KOPT-K1 (cell line): ENCODE results near the gene RAD51D.
A peak's percentile ranks its signal among the peaks of the same experiment; 100 is the strongest.
"Not testable (repeated sequence)": the region's sequence is repeated elsewhere in the genome, so short reads cannot be mapped to it uniquely, and the experiment has no call there.

Experiments used
- H3K27ac ChIP-seq: fragments of 200-600 bp; sonication (generic); 2 replicates; pipeline ENCODE4 v1.5.1; 2016; ENCODE audit warnings: antibody characterized with exemption, mild to moderate bottlenecking, low read depth, low read length; ENCODE audit not compliant: poor library complexity, severe bottlenecking
- H3K36me3 ChIP-seq: fragments of 200-600 bp; sonication (generic); 2 replicates; pipeline ENCODE4 v1.5.1; 2017; ENCODE audit warnings: antibody characterized with exemption, mild to moderate bottlenecking, low read length, moderate library complexity; ENCODE audit not compliant: insufficient read depth
- H3K9me3 ChIP-seq: fragments of 200-600 bp; sonication (generic); 2 replicates; pipeline ENCODE4 v1.5.1; 2017; ENCODE audit warnings: antibody characterized with exemption, low read length, mild to moderate bottlenecking; ENCODE audit not compliant: insufficient read depth, poor library complexity, severe bottlenecking

RAD51D gene

DNA sequence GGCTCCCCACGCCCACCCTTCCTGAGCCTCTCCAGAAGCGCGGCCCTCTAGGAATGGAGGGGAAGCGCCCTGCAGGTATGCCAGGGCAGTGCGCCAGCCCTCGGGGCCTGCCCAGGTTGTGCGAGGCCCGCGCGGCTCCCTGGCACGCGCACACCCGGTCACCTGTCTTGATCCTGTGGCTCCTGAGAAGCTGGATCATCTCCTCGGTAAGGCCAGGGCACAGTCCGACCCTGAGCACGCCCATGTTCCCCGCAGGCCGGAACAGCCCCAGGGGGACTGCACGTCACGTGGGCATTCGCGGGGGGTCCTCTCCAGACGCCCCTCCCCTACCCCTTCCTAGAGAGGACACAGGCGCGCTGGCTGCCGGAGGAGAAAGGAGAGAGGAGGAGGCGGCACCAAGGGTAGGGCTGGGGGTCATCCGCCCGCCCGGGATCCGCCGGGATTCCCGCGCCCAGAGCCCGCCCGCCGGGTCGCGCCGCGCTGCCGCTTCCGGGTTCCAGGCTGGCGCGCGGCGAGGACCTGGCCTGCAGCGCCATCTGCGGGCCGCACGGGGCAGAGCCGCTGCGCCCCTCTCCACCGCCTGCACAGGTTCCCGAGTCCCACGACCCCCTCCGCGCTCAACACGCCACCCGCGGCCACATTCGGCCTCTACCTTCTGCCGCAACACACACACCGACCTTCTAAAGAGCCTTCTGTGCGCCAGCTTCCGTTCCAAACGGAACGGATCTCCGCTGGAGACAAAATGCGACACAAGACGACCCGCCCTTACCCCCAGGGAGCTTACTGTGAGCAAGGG is at the start of gene RAD51D:
Gene RAD51D, minus strand, starts transcription at position 491 of the 796 bp plus-strand sequence. Its CDS starts 247 bp downstream, at position 244.
- H3K27ac ChIP-seq = peak within 1 kb of the TSS; percentile 88
- no peaks in the 10 kb centered on the region for H3K9me3 ChIP-seq

DNA sequence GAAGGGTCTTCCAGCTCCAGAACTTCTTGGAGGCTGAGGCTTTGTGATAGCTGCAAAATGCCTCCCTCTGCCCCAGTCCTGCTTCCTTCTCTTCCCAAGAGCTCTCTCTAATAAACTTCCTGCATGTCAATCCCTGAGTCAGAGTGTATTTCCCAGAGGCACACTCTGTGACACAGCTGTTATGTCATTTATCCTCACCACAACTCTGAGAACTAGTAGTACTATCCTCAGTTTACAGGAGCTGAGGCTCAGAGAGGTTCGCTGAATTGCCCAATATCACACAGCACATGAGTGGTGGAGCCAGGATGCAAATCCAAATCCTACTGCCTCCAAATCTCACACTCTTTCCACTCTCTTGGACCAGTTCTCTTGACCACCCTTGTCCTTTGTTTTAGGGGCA is 48.0 kb upstream of the RAD51D start:
- Histone ChIP-seq H3K27ac (no peak overlapping the region), H3K9me3 (no peaks in the 10 kb centered on the region), H3K36me3 (no peaks in the 10 kb centered on the region)

More for the DNA sequence above, at the start of gene RAD51D:
- H3K36me3 ChIP-seq = peaks cover 19% of the 10 kb centered on the region; the same call in 1 of the 2 replicates

DNA sequence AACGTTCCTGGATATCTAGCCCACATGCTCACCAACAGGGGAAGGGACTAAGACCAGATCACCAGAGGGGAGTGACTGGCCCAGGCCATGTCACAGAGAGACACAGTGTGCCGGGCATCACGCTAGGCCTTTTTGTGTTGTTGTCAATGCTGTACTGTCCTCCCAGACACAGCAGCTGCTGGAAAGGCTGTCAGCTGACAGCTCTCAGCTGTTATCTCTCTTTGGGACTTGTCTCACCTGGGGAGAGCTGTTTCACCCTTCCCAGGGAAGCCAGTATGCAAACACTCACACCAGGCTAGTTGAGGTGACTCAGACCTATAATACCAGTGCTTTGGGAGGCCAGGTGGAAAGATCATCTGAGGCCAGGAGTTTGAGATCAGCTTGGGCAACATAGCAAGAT is 47.4 kb upstream of the RAD51D start:
- no peaks in the 10 kb centered on the region for H3K9me3 ChIP-seq
- H3K36me3 ChIP-seq = no peaks in the 10 kb centered on the region

DNA sequence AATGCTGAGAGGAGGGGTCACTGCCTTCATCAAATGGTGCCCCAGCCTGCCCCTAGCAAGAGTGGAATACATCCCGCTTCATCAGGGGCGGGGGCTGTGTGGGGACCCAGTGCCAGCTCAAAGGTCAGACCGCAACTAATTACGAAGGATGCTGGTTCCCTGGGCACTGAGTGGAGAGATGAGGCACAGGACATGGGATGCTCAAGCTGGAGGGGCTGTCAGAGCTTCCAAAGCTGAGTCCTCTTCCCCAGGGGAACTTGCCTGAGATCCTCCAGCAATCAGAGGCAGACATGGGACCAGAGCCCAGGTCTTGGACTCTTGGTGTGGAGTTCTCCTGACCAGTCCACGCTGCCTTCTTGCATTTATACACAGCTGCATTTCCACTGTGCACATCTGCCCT is 46.9 kb upstream of the RAD51D start:
- no peak overlapping the region for H3K27ac ChIP-seq

More for the DNA sequence above, 47.4 kb upstream of the RAD51D start:
- no peak overlapping the region for H3K27ac ChIP-seq

DNA sequence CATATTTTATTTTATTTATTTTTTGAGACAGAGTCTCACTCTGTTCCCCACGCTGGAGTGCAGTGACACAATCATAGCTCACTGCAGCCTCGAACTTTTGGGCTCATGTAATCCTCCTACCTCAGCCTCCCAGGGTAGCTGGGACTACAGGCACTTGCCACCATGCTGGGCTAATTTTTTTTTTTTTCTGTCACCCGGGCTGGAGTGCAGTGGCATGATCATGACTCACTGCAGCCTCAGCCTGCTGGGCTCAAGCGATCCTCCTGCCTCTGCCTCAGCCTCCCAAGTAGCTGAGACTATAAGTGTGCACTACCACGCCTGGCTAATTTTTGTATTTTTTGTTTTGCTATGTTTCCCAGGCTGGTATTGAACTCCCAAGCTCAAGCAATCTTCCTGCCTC is 45.1 kb upstream of the RAD51D start:
- Histone ChIP-seq H3K36me3 (no peaks in the 10 kb centered on the region), H3K27ac (no peak overlapping the region), H3K9me3 (no peaks in the 10 kb centered on the region)

More for the DNA sequence above, 46.9 kb upstream of the RAD51D start:
- Histone ChIP-seq H3K36me3 (no peaks in the 10 kb centered on the region), H3K9me3 (no peaks in the 10 kb centered on the region)

DNA sequence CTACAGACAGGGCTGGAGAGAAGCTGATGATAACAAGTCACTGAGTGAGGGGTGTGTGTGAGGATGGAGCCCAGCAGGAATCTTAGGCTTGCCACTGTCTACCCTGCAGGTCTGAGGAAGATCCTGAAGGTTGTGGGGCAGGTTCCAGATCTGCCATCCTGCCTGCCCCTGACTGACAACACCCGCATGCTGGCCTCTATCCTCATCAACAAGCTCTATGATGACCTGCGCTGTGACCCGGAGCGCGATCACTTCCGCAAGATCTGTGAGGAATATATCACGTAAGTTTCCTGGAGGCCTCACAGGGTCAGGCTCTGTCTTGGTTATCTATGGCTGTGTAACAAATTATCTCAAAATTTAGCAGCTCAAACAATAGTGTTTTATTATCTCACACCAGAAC is 44.2 kb upstream of the RAD51D start:
- Histone ChIP-seq H3K9me3 (no peaks in the 10 kb centered on the region), H3K27ac (no peak overlapping the region), H3K36me3 (no peaks in the 10 kb centered on the region)

DNA sequence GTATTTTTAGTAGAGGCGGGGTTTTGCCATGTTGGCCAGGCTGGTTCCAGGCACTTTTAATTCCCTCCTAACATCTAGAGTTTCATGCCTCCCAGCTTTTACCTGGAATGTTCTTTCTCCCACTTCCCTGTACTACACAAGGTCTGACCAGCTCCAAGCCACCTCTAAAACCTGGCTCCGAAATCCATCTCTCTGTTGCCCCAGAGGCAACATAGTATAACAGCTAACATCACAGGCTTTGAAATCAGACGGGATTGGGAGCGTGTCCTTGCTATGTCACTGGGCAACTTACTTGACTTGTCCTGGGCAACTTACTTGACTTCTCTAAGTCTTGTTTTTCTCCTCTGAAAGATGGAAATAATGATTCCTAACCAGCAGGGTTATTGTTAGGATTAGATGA is 43.1 kb upstream of the RAD51D start:
- Histone ChIP-seq H3K27ac (no peak overlapping the region), H3K9me3 (no peaks in the 10 kb centered on the region)

DNA sequence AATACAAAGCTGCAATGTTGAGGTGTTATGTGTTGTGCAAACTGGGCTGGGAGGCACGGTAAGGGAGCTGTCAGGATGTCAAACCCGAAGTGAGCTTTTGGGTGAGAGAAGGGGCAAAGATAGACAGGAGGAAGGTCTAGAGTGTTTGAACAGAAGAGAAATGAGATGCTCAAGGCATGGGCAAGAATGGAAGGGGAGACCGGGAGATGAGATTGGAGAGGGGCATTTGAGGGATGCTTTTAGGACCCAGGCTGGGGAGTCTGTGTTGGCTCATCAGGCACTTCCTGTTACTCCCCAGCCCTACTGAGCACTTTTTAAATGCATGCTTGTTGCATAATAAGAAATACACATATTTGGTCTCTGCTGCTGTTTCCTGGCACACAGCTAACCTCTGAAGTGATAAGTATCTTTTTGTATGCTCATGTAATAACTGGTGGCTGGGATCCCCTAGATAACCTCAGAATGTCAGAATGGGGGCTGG is 41.7 kb upstream of the RAD51D start:
- no peaks in the 10 kb centered on the region for H3K36me3 ChIP-seq
- no peaks in the 10 kb centered on the region for H3K9me3 ChIP-seq
- H3K27ac ChIP-seq = peak overlapping the region; percentile 28

More for the DNA sequence above, 43.1 kb upstream of the RAD51D start:
- no peaks in the 10 kb centered on the region for H3K36me3 ChIP-seq

DNA sequence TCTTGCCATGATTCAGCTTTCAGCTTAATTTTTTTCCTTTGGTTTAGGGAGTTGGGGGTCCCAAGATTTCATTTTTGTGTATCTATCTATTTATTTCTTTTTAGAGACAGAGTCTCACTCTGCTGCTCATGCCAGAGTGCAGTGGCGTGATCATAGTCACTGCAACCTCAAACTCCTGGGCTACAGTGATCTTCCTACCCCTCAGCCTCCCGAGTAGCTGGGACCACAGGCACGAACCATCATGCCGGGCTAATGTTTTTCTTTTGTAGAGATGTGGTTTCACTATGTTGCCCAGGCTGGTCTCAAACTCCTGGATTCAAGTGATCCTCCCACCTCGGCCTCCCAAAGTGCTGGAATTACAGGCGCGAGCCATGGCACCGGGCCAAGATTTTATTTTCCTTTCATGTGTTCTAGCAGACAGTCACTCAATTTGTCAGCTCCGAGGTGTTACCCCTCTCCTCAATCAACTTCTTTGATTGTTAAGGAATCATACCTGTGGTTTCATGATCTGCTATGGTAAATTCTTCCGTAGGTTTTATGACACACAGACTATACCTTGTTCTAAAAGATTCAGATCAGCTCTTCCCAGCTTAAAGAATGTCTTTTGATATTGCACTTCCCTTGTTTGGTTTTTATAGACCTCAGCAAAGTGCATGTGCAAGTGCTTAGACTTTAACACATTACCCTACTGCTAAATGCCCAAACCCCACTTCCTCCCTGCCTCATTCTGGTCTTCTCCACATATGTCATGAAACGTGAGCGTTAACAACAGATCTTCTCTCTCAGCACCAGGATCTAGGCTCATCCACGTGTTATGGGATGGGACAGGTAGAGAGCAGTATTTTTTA is 40.9 kb upstream of the RAD51D start:
- Histone ChIP-seq H3K27ac (peak overlapping the region; percentile 28), H3K9me3 (no peaks in the 10 kb centered on the region), H3K36me3 (no peaks in the 10 kb centered on the region)

DNA sequence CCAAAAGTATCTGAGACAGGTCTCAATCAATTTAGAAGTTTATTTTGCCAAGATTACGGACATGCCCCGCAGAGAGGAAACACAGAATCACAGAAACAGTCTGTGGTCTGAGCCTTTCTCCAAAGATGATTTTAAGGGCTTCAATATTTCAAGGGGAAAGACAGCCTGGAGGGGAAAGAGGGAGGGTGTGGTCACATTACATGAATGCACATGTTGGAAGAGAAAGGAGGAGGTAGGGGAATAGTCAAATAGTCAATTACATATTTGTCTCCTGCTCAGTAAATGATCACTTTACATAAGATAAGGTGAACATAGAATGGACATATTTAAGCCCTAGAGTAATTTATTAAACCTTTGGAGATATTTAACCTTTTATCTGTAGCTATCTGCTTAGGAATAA is 40.3 kb upstream of the RAD51D start:
- Histone ChIP-seq H3K27ac (no peak overlapping the region), H3K9me3 (no peaks in the 10 kb centered on the region), H3K36me3 (no peaks in the 10 kb centered on the region)

DNA sequence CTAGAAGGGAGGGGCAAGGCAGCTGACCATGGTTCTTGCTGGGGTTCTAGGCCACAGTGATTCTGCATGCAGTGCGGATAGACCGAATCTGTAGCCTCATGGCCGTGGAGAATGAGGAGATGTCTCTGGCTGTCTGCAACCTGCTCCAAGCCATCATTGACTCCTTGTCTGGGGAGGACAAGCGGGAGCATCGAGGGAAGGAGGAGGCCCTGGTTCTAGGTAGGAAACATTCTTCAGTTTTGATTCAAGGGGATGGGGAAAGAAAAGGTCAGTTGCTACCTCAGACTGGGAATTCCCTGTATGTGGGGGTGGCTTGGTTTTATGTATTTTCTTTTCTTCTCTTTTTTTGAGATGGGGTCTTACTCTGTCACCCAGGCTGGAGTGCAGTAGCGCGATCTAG is 35.6 kb upstream of the RAD51D start:
- H3K36me3 ChIP-seq = no peaks in the 10 kb centered on the region
- H3K27ac ChIP-seq = no peak overlapping the region
- H3K9me3 ChIP-seq = no peaks in the 10 kb centered on the region

DNA sequence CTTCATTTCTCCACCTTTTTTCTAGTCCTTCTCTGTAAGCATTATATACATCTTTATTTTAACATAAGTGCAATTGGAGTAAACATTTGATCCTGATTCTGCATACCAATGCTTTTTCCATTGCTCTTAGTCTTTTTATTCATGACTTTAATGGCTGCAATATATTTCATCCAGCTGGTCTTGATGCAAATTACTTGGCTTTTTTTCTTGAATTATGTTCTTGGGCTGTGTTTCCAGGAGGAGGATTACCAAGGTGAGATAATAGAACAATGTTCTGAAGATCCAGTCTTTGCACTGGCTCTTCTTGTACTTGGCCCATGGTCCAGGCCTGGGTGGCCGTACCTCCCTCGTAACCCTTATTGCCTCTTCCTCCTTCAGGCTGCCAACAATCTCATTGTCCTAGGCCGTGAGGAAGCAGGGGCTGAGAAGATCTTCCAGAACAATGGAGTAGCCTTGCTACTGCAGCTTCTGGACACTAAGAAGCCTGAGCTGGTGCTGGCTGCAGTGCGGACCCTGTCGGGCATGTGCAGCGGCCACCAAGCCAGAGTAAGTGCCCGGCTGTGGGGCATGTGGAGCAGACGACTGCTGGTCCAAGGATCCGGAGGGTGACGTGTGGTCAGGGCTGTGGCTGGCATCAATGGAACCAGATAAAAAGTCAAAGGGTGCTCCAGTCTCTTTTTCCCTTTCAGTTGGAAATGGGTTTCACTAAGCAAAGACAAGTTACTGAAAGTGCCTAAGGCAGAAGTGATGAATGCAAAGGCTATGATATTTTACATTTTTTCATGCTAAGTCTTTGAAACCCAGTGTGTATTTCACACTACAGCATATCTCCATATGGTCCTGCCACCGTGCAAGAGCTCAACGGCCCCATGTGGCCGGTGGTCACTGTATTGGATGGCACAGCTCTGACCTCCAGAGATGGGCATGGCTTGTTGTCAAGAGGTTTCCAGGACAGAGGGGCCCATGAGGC is 34.8 kb upstream of the RAD51D start:
- Histone ChIP-seq H3K27ac (no peak overlapping the region), H3K36me3 (no peaks in the 10 kb centered on the region), H3K9me3 (no peaks in the 10 kb centered on the region)

DNA sequence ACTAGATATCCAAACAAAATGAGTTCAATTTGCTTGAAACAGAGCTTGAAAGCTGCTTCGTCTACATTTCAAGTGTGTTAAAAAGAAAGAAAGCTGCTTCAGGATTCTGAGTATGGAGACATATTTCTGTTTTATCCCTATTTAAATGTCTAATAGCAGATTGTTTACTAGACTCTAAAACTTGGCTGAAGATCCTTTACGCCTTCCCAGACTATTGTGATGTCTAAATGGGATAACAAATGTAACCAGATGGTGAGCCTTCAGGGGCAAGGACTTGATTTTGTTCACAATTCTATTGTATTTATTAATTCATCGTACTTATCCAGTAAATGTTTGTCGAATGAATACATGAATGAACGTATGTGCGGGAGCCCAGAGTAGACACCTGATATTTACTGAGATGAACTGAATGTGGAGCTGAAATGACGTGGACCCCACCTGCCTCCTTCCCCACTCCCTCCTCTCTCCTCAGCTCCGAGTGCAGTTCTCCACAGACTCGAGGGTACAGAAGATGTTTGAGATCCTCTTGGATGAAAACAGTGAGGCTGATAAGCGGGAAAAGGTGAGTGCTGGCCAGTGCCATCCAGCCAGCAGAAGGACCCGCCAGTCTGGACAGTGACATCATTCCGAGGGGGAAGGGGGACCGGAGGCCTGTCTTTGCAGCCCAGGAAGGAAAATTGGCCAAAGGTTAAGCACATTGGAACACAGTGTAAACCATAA is 32.9 kb upstream of the RAD51D start:
- Histone ChIP-seq H3K27ac (no peak overlapping the region), H3K36me3 (no peaks in the 10 kb centered on the region), H3K9me3 (no peaks in the 10 kb centered on the region)

DNA sequence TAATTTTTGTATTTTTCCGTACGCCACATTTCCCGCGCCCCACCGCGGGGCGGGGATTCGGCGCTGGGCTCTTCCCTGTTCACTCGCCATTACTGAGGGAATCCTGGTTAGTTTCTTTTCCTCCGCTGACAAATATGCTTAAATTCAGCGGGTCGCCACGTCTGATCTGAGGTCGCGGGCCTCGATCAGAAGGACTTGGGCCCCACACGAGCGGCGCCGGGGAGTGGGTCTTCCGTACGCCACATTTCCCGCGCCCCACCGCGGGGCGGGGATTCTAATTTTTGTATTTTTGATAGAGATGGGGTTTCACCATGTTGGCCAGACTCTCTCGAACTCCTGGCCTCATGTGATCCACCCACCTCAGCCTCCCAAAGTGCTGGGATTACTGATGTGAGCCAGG is 31.4 kb upstream of the RAD51D start:
- not testable (repeated sequence) for H3K36me3 ChIP-seq, H3K27ac ChIP-seq, H3K9me3 ChIP-seq
